SK-N-SH (cell line): ENCODE measurements around the gene ITK.

Experiments
- CHD2 ChIP-seq: fragments of 150-350 bp; IDR thresholded peaks from 2 replicates; pipeline ENCODE4 v1.6.1; 2018; ENCODE audit warnings: low read length; ENCODE audit not compliant: partially characterized antibody
- GABPA ChIP-seq: IDR thresholded peaks from 2 replicates; pipeline ENCODE4 v1.4.0; 2012; ENCODE audit warnings: low read depth, mild to moderate bottlenecking
- GATA2 ChIP-seq: sonication (generic); formaldehyde crosslinking; IDR thresholded peaks from 2 replicates; pipeline ENCODE4 v1.5.0; 2020; ENCODE audit warnings: mild to moderate bottlenecking, missing genetic modification reagents
- POLR2AphosphoS5 ChIP-seq: IDR thresholded peaks from 2 replicates; pipeline ENCODE4 v1.6.1; 2012; ENCODE audit warnings: low read depth, low read length
- SMC3 ChIP-seq: IDR thresholded peaks from 2 replicates; pipeline ENCODE4 v1.6.1; 2012; ENCODE audit warnings: low read depth, low read length, improper control_type of control experiment
- YY1 ChIP-seq: IDR thresholded peaks from 2 replicates; pipeline ENCODE4 v1.4.0; 2012; ENCODE audit warnings: low read depth, mild to moderate bottlenecking
- TF ChIP-seq, protein P1 (sequence below): fragments of 200-600 bp; sonication (generic); IDR thresholded peaks from 2 replicates; pipeline ENCODE4 v1.6.1; 2017; ENCODE audit warnings: antibody characterized with exemption, mild to moderate bottlenecking, moderate library complexity

DNA sequence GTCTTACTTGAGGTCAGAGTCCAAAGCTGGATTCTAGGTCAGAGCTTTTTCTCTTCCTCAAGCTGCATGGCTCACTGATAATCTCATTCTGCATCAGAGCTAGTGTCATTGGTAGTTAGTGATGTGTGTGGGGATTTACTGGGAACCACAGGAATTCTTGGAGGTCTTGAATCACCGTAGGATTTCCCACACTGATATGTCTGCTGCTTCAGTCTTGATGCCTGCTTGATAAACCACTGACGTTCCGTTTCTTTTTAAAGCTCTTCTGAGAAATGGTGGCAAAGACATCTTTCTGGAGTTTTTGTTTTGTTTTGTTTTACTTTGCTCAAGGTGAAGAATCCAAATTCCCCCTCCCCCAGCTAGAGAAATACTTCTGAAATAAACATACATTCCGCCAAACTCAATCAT is 13.4 kb upstream of the ITK start:
- TF ChIP-seq, protein P1, sequence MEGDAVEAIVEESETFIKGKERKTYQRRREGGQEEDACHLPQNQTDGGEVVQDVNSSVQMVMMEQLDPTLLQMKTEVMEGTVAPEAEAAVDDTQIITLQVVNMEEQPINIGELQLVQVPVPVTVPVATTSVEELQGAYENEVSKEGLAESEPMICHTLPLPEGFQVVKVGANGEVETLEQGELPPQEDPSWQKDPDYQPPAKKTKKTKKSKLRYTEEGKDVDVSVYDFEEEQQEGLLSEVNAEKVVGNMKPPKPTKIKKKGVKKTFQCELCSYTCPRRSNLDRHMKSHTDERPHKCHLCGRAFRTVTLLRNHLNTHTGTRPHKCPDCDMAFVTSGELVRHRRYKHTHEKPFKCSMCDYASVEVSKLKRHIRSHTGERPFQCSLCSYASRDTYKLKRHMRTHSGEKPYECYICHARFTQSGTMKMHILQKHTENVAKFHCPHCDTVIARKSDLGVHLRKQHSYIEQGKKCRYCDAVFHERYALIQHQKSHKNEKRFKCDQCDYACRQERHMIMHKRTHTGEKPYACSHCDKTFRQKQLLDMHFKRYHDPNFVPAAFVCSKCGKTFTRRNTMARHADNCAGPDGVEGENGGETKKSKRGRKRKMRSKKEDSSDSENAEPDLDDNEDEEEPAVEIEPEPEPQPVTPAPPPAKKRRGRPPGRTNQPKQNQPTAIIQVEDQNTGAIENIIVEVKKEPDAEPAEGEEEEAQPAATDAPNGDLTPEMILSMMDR = no peak
- TF ChIP-seq SMC3 (no peak), POLR2AphosphoS5 (no peak), YY1 (no peak), GATA2 (CRISPR knock-in tag) (no peak), CHD2 (no peak), GABPA (no peak)
